GM06990 (cell line): Measurements from ENCODE around the gene TEX51.

Source experiments
- DNase-seq: peaks from one replicate; pipeline ENCODE4 v3.0.0-alpha.2; 2011; ENCODE audit not compliant: insufficient read length; ENCODE audit errors: extremely low read depth
- H3K27me3 ChIP-seq: replicated peaks from 2 replicates; pipeline ENCODE4 v1.6.0; 2011; ENCODE audit warnings: low read length; ENCODE audit not compliant: control insufficient read depth, insufficient read depth
- H3K36me3 ChIP-seq: 2 replicates; pipeline ENCODE4 v1.5.1; 2011; ENCODE audit warnings: low read length; ENCODE audit not compliant: control insufficient read depth, insufficient read depth
- H3K4me3 ChIP-seq: replicated peaks from 2 replicates; pipeline ENCODE4 v1.5.1; 2011; ENCODE audit warnings: low read depth, mild to moderate bottlenecking, control low read depth, low read length
- TF ChIP-seq, protein P1 (sequence below): IDR thresholded peaks from 2 replicates; pipeline ENCODE4 v1.5.1; 2011; ENCODE audit warnings: low read length, control low read depth, mild to moderate bottlenecking, inconsistent platforms; ENCODE audit not compliant: insufficient read depth, poor library complexity, severe bottlenecking

The TEX51 gene

DNA sequence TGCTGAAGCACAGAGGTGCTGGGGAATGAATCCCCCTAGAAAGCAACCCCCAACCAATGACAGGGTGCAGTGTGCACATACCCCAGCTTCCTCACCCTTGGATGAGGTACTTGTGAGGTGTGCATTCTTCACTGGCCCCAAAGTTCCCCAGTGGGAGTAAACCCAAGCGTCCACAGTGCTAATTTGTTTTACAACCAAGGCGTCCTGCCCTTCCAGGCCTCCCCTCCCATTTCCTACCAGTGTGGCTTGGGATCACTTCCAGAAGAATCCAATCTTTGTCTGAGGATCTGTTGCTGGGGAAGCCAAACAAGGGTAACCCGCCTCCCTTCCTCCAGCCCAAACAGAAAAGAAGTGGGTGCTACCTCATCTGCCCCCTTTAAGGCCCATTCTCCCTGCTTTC, 40.3 kb upstream of the TEX51 start:
- no peak for DNase-seq

DNA sequence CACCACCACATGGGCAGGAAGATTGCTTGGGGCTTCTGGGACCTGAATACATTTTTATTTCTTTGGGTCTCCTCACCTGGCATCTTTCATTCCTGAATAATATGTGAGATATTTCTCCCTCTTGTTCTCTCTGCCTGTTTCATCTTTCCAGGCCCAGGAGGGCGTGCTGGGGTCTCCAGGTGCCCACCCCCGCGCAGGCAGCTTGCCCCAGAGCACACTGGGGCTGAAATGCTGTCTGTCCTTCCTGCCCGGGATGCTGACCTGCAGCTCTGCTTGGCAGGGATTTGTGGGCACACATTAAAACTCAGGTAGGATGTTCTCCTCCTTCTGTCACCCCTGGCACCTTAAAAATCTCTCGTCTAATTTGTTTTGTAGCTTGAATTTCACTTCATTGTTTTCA, 39.7 kb upstream of the TEX51 start:
- no peak for DNase-seq
- Histone ChIP-seq H3K4me3 (no peak overlapping the region), H3K36me3 (no peaks in the 10 kb centered on the region), H3K27me3 (no peaks in the 10 kb centered on the region)
- TF ChIP-seq, protein P1, sequence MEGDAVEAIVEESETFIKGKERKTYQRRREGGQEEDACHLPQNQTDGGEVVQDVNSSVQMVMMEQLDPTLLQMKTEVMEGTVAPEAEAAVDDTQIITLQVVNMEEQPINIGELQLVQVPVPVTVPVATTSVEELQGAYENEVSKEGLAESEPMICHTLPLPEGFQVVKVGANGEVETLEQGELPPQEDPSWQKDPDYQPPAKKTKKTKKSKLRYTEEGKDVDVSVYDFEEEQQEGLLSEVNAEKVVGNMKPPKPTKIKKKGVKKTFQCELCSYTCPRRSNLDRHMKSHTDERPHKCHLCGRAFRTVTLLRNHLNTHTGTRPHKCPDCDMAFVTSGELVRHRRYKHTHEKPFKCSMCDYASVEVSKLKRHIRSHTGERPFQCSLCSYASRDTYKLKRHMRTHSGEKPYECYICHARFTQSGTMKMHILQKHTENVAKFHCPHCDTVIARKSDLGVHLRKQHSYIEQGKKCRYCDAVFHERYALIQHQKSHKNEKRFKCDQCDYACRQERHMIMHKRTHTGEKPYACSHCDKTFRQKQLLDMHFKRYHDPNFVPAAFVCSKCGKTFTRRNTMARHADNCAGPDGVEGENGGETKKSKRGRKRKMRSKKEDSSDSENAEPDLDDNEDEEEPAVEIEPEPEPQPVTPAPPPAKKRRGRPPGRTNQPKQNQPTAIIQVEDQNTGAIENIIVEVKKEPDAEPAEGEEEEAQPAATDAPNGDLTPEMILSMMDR = no peak

More for the DNA sequence above, 40.3 kb upstream of the TEX51 start:
- TF ChIP-seq, protein P1 = no peak
- H3K4me3 ChIP-seq = no peak overlapping the region
- H3K27me3 ChIP-seq = no peaks in the 10 kb centered on the region
- H3K36me3 ChIP-seq = no peaks in the 10 kb centered on the region

DNA sequence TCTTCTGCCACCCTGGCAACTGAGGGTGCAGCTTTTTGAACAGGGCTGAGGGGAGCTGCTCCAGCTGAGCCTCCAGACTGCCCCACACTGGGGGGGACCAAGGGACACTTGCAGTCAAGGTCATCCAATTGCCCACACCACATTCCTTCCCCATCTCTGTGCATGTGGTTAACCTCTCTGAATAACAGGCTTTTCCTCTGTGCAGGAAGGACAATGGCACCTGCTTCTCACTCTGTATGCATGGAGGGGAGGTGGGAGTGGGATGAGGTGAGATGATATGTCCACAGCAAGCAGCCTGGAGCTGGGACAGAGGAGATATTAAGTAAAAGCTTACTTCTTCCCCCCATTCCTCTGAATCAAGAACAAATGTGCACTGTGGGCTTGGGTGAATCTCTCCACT, 39.1 kb upstream of the TEX51 start:
- H3K4me3 ChIP-seq = no peak overlapping the region
- no peaks in the 10 kb centered on the region for H3K27me3 ChIP-seq
- no peak for DNase-seq
- TF ChIP-seq, protein P1 = no peak
- H3K36me3 ChIP-seq = no peaks in the 10 kb centered on the region

DNA sequence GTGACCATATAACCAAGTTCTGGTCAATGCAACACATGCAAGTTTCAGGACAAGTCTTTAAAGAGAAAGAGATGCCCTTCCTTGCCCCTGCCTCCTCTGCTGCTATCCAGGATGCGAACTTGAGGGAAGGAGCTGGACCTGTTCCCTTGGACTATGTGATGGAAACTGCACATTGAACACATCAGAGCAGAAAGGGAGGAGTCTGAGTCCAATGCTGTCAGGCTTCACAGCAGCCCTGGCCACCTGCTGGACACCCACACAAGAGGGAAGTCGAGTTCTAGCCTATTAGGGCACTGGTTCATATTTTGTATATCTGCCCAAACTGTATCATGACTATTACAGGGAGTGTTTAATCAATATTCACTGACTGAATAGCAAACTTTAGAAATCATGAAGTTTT, 38.3 kb upstream of the TEX51 start:
- no peaks in the 10 kb centered on the region for H3K36me3 ChIP-seq
- TF ChIP-seq, protein P1 = no peak
- H3K27me3 ChIP-seq = no peaks in the 10 kb centered on the region
- DNase-seq = no peak
- H3K4me3 ChIP-seq = no peak overlapping the region

DNA sequence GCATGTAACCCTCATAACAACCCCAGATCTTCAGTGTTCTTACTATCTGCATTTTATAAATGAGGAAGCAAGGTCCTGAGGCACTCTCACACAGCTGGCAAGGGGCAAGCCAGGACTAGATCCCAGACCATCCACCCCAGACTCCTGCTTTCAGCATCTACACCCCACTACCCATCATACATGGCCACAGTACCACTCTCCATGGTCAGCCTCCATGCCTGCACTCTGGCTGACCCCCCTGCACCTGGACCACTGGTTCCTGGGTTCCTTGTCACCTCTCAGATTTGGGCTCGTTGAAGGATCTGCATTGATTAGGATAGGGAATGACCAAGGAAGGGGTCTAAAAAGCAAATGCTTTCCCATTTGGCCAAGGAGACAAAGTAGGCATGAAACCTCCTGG, 36.0 kb upstream of the TEX51 start:
- H3K4me3 ChIP-seq = no peak overlapping the region
- no peaks in the 10 kb centered on the region for H3K27me3 ChIP-seq
- DNase-seq = no peak
- TF ChIP-seq, protein P1 = no peak
- no peaks in the 10 kb centered on the region for H3K36me3 ChIP-seq

DNA sequence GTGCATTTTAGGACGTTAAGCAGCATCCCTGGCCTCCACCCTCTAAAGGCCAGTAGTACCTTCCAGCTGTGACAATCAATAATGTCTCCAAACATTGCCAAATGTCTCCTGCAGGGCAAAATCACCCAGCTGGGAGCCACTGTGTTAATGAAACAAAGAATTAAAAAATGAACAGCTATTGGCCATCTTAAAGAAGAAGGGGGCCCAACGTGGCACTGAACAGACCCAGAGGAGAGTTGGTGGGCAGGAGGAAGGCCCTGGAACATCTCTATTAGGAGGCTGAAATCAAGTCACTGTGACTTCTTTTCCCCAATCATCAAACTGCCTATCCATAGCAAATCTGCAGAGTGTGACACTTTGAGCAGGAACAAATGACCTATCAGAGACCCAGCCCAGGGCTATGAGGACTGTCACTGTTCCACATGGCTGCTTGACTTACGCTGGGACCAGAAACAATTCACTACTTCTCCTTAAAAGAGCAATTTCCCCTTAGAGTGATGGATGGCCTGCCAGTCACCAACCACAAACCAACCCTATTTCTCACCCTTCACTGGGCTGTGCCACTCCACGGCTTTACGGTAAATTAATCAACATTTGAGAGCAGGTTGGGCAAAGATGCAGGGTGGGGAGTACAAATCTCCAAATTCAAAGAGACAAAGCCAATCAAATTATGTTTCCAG, 35.2 kb upstream of the TEX51 start:
- TF ChIP-seq, protein P1 = no peak
- Histone ChIP-seq H3K27me3 (no peaks in the 10 kb centered on the region), H3K4me3 (no peak overlapping the region), H3K36me3 (no peaks in the 10 kb centered on the region)
- no peak for DNase-seq
